Endothelial cell of umbilical vein (primary cell): ENCODE results near the gene KAT8.

ENCODE experiments used
- POLR2A ChIP-seq: IDR thresholded peaks from 2 replicates; pipeline ENCODE4 v1.6.1; 2012; ENCODE audit warnings: low read depth, mild to moderate bottlenecking, control low read depth, low read length
- TF ChIP-seq, protein P1 (sequence below), 2 donors: IDR thresholded peaks; 1 replicate in 1 of 2; 2 replicates in 1 of 2; pipeline ENCODE4 v1.5.1; 2011; ENCODE audit warnings: low read length in 2 of 2, mild to moderate bottlenecking in 2 of 2, moderate library complexity in 2 of 2, control low read depth in 1 of 2, inconsistent platforms in 1 of 2, low read depth in 1 of 2; ENCODE audit not compliant: insufficient read depth in 1 of 2; ENCODE audit errors: extremely low read depth in 1 of 2

DNA sequence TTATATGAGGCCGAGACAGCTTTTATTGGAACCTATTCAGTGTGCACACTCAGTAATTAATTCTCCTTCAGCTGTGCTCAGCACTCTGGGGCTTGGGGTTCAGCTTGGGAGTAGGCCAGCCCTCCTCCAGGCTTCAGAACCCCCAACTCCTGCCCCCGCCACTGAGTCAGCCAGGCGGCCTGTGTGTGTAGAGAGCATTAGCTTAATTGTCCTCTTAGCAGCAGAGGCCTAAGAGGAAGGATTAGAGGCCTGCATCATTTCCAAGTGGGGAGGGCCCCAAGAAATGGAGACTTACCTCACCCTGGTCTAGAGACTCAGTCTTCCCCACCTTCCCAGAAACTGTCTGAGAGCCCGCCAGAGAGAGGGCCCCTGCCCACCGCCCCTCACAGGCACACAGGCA, 29.5 kb upstream of the KAT8 start:
- TF ChIP-seq POLR2A, result no peak
- TF ChIP-seq, protein P1, sequence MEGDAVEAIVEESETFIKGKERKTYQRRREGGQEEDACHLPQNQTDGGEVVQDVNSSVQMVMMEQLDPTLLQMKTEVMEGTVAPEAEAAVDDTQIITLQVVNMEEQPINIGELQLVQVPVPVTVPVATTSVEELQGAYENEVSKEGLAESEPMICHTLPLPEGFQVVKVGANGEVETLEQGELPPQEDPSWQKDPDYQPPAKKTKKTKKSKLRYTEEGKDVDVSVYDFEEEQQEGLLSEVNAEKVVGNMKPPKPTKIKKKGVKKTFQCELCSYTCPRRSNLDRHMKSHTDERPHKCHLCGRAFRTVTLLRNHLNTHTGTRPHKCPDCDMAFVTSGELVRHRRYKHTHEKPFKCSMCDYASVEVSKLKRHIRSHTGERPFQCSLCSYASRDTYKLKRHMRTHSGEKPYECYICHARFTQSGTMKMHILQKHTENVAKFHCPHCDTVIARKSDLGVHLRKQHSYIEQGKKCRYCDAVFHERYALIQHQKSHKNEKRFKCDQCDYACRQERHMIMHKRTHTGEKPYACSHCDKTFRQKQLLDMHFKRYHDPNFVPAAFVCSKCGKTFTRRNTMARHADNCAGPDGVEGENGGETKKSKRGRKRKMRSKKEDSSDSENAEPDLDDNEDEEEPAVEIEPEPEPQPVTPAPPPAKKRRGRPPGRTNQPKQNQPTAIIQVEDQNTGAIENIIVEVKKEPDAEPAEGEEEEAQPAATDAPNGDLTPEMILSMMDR (IDR thresholded peaks at IDR 0.05; ENCODE audit: extremely low read depth in 1 of 2, insufficient read depth in 1 of 2, low read depth in 1 of 2, low read length in 2 of 2), result no peak
